ENCODE measurements around the gene RRP36.

The RRP36 gene

DNA sequence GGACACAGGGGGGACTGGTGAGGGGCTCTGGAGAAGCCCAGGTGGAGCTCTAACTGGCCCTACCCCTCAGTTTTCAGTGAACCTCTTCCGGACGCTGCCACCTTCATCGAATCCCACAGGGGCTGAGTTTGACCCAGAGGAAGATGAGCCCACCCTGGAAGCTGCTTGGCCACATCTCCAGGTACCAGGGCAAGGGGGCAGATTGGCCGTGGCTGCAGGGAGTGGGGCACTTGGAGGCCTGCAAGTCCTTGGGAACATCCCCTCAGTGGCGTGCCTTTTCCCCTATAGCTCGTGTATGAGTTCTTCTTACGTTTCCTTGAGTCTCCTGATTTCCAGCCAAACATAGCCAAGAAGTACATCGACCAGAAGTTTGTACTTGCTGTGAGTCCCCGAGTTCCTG lies 14.3 kb upstream of the RRP36 start (continued):
- TF ChIP-seq, protein P1, sequence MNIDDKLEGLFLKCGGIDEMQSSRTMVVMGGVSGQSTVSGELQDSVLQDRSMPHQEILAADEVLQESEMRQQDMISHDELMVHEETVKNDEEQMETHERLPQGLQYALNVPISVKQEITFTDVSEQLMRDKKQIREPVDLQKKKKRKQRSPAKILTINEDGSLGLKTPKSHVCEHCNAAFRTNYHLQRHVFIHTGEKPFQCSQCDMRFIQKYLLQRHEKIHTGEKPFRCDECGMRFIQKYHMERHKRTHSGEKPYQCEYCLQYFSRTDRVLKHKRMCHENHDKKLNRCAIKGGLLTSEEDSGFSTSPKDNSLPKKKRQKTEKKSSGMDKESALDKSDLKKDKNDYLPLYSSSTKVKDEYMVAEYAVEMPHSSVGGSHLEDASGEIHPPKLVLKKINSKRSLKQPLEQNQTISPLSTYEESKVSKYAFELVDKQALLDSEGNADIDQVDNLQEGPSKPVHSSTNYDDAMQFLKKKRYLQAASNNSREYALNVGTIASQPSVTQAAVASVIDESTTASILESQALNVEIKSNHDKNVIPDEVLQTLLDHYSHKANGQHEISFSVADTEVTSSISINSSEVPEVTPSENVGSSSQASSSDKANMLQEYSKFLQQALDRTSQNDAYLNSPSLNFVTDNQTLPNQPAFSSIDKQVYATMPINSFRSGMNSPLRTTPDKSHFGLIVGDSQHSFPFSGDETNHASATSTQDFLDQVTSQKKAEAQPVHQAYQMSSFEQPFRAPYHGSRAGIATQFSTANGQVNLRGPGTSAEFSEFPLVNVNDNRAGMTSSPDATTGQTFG (tag by site-specific recombination; IDR thresholded peaks at IDR 0.05; ENCODE audit: borderline replicate concordance), result no peak

DNA sequence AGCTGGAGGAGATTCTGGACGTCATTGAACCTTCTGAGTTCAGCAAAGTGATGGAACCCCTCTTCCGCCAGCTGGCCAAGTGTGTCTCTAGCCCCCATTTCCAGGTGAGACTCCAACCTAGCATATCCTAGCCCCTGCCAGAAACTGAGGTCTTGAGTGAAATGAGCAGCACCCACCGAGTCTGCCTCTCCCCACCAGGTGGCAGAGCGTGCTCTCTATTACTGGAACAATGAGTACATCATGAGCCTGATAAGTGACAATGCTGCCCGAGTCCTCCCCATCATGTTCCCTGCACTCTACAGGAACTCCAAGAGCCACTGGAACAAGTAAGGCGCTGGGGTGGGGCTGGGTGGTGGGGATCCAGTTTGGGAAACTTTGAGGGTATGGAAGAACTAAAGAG lies 12.3 kb upstream of the RRP36 start:
- H3K27ac ChIP-seq (ENCODE audit: extremely low read depth, low read depth, low read length), result no peak overlapping the region
- no peak overlapping the region for H3K4me3 ChIP-seq (ENCODE audit: low read depth, low read length)
- H3K9me3 ChIP-seq (ENCODE audit: control insufficient read depth, insufficient read depth, low read depth, low read length), result no peaks in the 10 kb centered on the region
- ChIA-PET POLR2A (interaction anchor here (0.6 to 1.5 kb wide), 5 partner anchors 21 to 50 kb away, joined by 3 to 7 read pairs (median 4); partner anchors contain the start of genes CUL7, KLC4, MRPL2 and PPP2R5D), CTCF (interaction anchor here (1.0 to 4.5 kb wide), 5 partner anchors 11 to 134 kb away, joined by 3 to 30 read pairs (median 10); partner anchors contain the start of gene RRP36)
- peaks cover 35 to 73% of the 10 kb centered on the region in 2 experiments for H3K36me3 ChIP-seq (ENCODE audit: control insufficient read depth in 2 of 2, insufficient read depth in 1 of 2, low read length in 2 of 2)
- peaks cover 6% of the 10 kb centered on the region for H3K4me1 ChIP-seq (ENCODE audit: control insufficient read depth, insufficient read depth, low read length)
- TF ChIP-seq ZBTB17 (tag by site-specific recombination; IDR thresholded peaks at IDR 0.05) (peak; percentile 56; the same call in 1 of the 2 replicates), ZNF747 (tag by site-specific recombination; IDR thresholded peaks at IDR 0.05) (no peak), ZNF654 (tag by site-specific recombination; IDR thresholded peaks at IDR 0.05; ENCODE audit: low read depth) (peak; percentile 49), ZNF214 (tag by site-specific recombination; IDR thresholded peaks at IDR 0.05; ENCODE audit: borderline replicate concordance) (no peak), ZNF10 (tag by site-specific recombination; IDR thresholded peaks at IDR 0.05) (peak; percentile 39; the same call in 1 of the 2 replicates), ZBTB8A (tag by site-specific recombination; IDR thresholded peaks at IDR 0.05) (no peak), ZNF24 (tag by site-specific recombination; IDR thresholded peaks at IDR 0.05) (no peak), GLI4 (tag by site-specific recombination; IDR thresholded peaks at IDR 0.05) (no peak)
- TF ChIP-seq, protein P2, sequence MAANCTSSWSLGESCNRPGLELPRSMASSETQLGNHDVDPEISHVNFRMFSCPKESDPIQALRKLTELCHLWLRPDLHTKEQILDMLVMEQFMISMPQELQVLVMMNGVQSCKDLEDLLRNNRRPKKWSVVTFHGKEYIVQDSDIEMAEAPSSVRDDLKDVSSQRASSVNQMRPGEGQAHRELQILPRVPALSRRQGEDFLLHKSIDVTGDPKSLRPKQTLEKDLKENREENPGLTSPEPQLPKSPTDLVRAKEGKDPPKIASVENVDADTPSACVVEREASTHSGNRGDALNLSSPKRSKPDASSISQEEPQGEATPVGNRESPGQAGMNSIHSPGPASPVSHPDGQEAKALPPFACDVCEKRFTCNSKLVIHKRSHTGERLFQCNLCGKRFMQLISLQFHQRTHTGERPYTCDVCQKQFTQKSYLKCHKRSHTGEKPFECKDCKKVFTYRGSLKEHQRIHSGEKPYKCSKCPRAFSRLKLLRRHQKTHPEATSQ (tag by site-specific recombination; IDR thresholded peaks at IDR 0.05), result no peak
- TF ChIP-seq, protein P3, sequence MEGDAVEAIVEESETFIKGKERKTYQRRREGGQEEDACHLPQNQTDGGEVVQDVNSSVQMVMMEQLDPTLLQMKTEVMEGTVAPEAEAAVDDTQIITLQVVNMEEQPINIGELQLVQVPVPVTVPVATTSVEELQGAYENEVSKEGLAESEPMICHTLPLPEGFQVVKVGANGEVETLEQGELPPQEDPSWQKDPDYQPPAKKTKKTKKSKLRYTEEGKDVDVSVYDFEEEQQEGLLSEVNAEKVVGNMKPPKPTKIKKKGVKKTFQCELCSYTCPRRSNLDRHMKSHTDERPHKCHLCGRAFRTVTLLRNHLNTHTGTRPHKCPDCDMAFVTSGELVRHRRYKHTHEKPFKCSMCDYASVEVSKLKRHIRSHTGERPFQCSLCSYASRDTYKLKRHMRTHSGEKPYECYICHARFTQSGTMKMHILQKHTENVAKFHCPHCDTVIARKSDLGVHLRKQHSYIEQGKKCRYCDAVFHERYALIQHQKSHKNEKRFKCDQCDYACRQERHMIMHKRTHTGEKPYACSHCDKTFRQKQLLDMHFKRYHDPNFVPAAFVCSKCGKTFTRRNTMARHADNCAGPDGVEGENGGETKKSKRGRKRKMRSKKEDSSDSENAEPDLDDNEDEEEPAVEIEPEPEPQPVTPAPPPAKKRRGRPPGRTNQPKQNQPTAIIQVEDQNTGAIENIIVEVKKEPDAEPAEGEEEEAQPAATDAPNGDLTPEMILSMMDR (tag by site-specific recombination; IDR thresholded peaks at IDR 0.05), result peak; percentile 73

DNA sequence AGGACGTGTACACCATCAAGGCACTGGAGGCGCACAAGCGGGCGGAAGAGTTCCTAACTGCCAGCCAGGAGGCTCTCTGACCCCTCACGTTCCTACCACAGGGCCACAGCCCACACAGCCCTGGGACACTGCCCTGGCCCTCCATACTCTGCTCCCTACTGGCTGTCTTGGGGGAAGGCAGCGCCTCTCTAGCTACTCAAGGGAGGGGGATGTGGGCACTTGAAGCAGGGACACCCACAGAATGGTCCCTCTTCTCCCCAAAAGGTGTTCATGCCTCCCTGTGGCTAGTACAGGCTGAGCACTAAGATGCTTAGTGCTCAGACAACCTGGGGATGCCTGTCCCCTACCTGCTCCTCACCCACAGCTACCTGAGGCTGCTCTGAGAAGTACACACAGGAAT lies 10.2 kb upstream of the RRP36 start:
- H3K36me3 ChIP-seq (ENCODE audit: control insufficient read depth in 2 of 2, insufficient read depth in 1 of 2, low read length in 2 of 2), result peaks cover 31 to 72% of the 10 kb centered on the region in 2 experiments
- POLR2A ChIA-PET, result interaction anchor here (1.0 to 1.6 kb wide), 5 partner anchors 10 to 132 kb away, joined by 3 to 10 read pairs (median 4); partner anchors contain the start of genes CNPY3, PPP2R5D and RRP36
- CTCF ChIA-PET, result interaction anchor here (0.6 to 4.5 kb wide), 7 partner anchors 9 to 134 kb away, joined by 3 to 30 read pairs (median 4); partner anchors contain the start of genes PPP2R5D and RRP36

DNA sequence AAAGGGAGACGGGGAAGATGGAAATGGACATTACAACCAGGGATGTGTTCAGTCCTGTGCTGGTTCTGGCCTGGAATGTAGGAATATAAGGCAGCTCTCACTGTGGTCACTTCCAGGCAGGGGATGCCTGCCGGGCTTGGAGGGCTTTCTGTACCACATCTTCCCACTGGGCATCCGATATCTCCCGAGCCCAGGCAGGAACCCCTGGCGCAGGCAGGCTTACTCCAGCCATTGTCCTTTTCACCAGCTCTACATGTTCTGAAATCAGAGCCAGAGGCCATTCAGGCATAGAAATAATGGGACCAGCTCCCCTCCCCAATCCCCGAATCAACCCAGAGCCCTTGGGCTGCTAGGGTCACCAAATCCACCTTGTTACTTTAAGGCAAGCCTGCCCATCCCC lies 9.1 kb upstream of the RRP36 start:
- peaks cover 26 to 71% of the 10 kb centered on the region in 2 experiments for H3K36me3 ChIP-seq (ENCODE audit: control insufficient read depth in 2 of 2, insufficient read depth in 1 of 2, low read length in 2 of 2)
- TF ChIP-seq ZNF837 (tag by site-specific recombination; IDR thresholded peaks at IDR 0.05) (no peak), SETDB1 (IDR thresholded peaks at IDR 0.05; ENCODE audit: insufficient read length, low read length) (no peak)
- TF ChIP-seq, protein P4, sequence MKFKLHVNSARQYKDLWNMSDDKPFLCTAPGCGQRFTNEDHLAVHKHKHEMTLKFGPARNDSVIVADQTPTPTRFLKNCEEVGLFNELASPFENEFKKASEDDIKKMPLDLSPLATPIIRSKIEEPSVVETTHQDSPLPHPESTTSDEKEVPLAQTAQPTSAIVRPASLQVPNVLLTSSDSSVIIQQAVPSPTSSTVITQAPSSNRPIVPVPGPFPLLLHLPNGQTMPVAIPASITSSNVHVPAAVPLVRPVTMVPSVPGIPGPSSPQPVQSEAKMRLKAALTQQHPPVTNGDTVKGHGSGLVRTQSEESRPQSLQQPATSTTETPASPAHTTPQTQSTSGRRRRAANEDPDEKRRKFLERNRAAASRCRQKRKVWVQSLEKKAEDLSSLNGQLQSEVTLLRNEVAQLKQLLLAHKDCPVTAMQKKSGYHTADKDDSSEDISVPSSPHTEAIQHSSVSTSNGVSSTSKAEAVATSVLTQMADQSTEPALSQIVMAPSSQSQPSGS (tag by site-specific recombination; IDR thresholded peaks at IDR 0.05; ENCODE audit: low read depth), result no peak
- ChIA-PET POLR2A (interaction anchor here (1.1 to 4.6 kb wide), 10 partner anchors 9 to 83 kb away, joined by 3 to 66 read pairs (median 36); partner anchors contain the start of genes CNPY3, CUL7, PEX6 and PPP2R5D), CTCF (interaction anchor here (2.6 kb wide), 1 partner anchor 131 kb away, joined by 14 read pairs; no protein-coding TSS in a partner anchor)
- H3K4me3 ChIP-seq (ENCODE audit: low read depth, low read length), result peak overlapping the region; percentile 1; the same call in 1 of the 2 replicates
- peaks cover 12% of the 10 kb centered on the region for H3K4me1 ChIP-seq (ENCODE audit: control insufficient read depth, insufficient read depth, low read length)
- no peaks in the 10 kb centered on the region for H3K9me3 ChIP-seq (ENCODE audit: control insufficient read depth, insufficient read depth, low read depth, low read length)
- 0 out of 2 replicates have a peak overlapping the region, but pooled peaks have one; percentile 76 for H3K27ac ChIP-seq (ENCODE audit: extremely low read depth, low read depth, low read length)

More for the DNA sequence above, 10.2 kb upstream of the RRP36 start:
- no peaks in the 10 kb centered on the region for H3K9me3 ChIP-seq (ENCODE audit: control insufficient read depth, insufficient read depth, low read depth, low read length)
- H3K4me1 ChIP-seq (ENCODE audit: control insufficient read depth, insufficient read depth, low read length), result peaks cover 12% of the 10 kb centered on the region
- no peak overlapping the region for H3K4me3 ChIP-seq (ENCODE audit: low read depth, low read length)
- no peak overlapping the region for H3K27ac ChIP-seq (ENCODE audit: extremely low read depth, low read depth, low read length)
- TF ChIP-seq MZF1 (tag by site-specific recombination; IDR thresholded peaks at IDR 0.05; ENCODE audit: borderline replicate concordance) (peak; percentile 77; the same call in 1 of the 2 replicates), ZNF24 (tag by site-specific recombination; IDR thresholded peaks at IDR 0.05) (no peak)
